Measurements from ENCODE around the gene GFRA1. TPM values are rescaled to one million over a fixed set of nuclear protein-coding genes. Genes with fewer than 3 reads are reported as not detected.

GFRA1 gene
- total RNA-seq, 1 donor from 2014 or later = not detected

- Mint-ChIP-seq H3K4me3 (no peak overlapping the region), H3K27ac (no peak overlapping the region), H3K36me3 (ENCODE audit: low read depth) (no peaks in the 10 kb centered on the region), H3K27me3 (ENCODE audit: insufficient read depth) (no peaks in the 10 kb centered on the region), H3K4me1 (ENCODE audit: low read depth) (no peaks in the 10 kb centered on the region), H3K9me3 (no peaks in the 10 kb centered on the region)
- intact Hi-C loops (cut with micrococcal nuclease) = no loop called here
- no peak for DNase-seq (ENCODE audit: low spot score)
Measured at GRCh38 chr10:116154651-116155050, 118.4 kb downstream of the GFRA1 start.

DNA sequence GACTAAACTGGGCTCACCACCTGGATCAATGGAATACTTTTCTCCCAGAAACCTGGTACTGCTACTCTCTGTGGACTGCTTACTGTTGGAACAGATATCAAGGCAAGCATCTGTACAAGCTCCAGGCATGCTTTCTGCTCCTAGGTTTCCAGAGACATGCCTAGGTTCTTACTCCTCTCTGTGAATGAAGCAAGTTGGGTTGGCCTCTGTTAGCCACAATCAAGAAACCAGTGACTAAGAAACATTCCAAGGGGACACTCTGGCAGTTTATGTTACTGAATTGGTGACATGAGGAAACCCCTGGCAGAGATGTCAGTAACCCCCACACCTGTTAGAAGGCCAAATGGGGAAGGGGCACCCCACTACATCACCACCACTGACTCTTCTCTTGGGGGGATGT lies 121.9 kb downstream of the GFRA1 start:
- Mint-ChIP-seq H3K27ac (no peak overlapping the region), H3K4me3 (no peak overlapping the region), H3K4me1 (ENCODE audit: low read depth) (no peaks in the 10 kb centered on the region), H3K27me3 (ENCODE audit: insufficient read depth) (no peaks in the 10 kb centered on the region), H3K9me3 (no peaks in the 10 kb centered on the region), H3K36me3 (ENCODE audit: low read depth) (no peaks in the 10 kb centered on the region)
- no peak for DNase-seq (ENCODE audit: low spot score)
- intact Hi-C loops (cut with micrococcal nuclease) = no loop called here

DNA sequence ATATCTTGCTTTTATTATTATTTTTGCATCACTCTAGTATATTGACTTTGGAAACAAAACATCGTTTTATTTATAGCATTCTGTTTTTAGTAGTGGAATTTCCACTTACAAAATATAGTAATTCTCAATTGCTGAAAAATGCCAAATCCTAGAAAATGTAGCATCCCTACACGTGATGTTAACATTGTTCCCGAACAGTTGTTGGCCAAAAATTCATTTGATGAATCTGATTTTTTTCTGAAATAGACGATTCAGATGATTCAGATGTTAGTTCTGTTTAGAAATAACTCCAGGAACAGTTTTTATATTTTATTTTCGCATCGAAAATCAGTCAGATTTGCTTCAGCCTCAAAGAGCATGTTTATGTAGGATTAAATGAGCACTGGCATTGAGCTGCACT lies 122.4 kb downstream of the GFRA1 start:
- intact Hi-C loops (cut with micrococcal nuclease) = no loop called here
- no peak overlapping the region for H3K27ac Mint-ChIP-seq
- H3K36me3 Mint-ChIP-seq (ENCODE audit: low read depth) = no peaks in the 10 kb centered on the region
- DNase-seq (ENCODE audit: low spot score) = no peak
- no peak overlapping the region for H3K4me3 Mint-ChIP-seq
- no peaks in the 10 kb centered on the region for H3K9me3 Mint-ChIP-seq
- no peaks in the 10 kb centered on the region for H3K4me1 Mint-ChIP-seq (ENCODE audit: low read depth)
- H3K27me3 Mint-ChIP-seq (ENCODE audit: insufficient read depth) = no peaks in the 10 kb centered on the region

- Mint-ChIP-seq H3K36me3 (ENCODE audit: low read depth) (no peaks in the 10 kb centered on the region), H3K9me3 (no peaks in the 10 kb centered on the region), H3K4me1 (ENCODE audit: low read depth) (no peaks in the 10 kb centered on the region), H3K27me3 (ENCODE audit: insufficient read depth) (no peaks in the 10 kb centered on the region), H3K27ac (no peak overlapping the region), H3K4me3 (no peak overlapping the region)
- DNase-seq (ENCODE audit: low spot score) = no peak
- intact Hi-C loops (cut with micrococcal nuclease) = no loop called here
Measured at GRCh38 chr10:116147147-116147905, 125.7 kb downstream of the GFRA1 start.

DNA sequence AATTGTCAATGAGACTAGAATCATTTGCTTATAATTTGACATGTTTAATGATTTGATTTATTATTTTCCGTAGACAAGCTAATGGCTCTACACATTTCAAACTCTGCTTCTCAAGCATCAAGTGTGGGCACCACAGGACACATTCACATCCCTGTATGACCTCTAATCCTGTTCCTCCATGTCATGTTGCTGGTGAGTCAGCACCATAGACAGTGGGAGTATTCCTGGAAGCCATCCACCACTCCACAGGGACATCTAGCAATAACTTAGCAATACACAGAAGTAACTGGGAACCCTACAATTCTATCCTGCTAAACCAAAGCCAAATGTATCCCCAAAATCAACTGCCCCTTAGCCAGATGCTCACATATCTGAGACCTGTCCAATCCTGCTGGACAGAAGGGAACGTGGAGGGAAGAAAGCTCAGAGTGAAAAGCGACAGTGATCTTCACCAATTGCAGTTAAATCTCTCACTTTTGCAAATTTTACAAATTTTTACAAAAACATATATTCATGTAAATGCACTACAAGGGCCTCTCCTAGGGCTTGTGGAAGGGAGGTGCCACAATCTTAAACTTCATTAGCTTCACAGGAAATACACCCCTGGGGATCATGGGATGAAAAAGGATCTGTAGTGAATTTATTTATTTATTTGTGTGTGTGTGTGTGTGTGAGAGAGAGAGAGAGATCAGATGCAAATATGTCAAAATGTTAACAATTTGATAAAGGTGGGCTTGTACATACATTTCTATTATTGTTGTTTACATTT lies 126.5 kb downstream of the GFRA1 start:
- H3K27ac Mint-ChIP-seq = no peak overlapping the region
- no peaks in the 10 kb centered on the region for H3K4me1 Mint-ChIP-seq (ENCODE audit: low read depth)
- no peaks in the 10 kb centered on the region for H3K27me3 Mint-ChIP-seq (ENCODE audit: insufficient read depth)
- H3K36me3 Mint-ChIP-seq (ENCODE audit: low read depth) = no peaks in the 10 kb centered on the region
- DNase-seq (ENCODE audit: low spot score) = no peak
- intact Hi-C loops (cut with micrococcal nuclease) = no loop called here
- no peaks in the 10 kb centered on the region for H3K9me3 Mint-ChIP-seq
- no peak overlapping the region for H3K4me3 Mint-ChIP-seq

- no peaks in the 10 kb centered on the region for H3K9me3 Mint-ChIP-seq
- H3K27ac Mint-ChIP-seq = no peak overlapping the region
- no peaks in the 10 kb centered on the region for H3K27me3 Mint-ChIP-seq (ENCODE audit: insufficient read depth)
- intact Hi-C loops (cut with micrococcal nuclease) = no loop called here
- H3K4me3 Mint-ChIP-seq = no peak overlapping the region
- no peak for DNase-seq (ENCODE audit: low spot score)
- no peaks in the 10 kb centered on the region for H3K4me1 Mint-ChIP-seq (ENCODE audit: low read depth)
- H3K36me3 Mint-ChIP-seq (ENCODE audit: low read depth) = no peaks in the 10 kb centered on the region
Measured at GRCh38 chr10:116143673-116144222, 129.3 kb downstream of the GFRA1 start.

DNA sequence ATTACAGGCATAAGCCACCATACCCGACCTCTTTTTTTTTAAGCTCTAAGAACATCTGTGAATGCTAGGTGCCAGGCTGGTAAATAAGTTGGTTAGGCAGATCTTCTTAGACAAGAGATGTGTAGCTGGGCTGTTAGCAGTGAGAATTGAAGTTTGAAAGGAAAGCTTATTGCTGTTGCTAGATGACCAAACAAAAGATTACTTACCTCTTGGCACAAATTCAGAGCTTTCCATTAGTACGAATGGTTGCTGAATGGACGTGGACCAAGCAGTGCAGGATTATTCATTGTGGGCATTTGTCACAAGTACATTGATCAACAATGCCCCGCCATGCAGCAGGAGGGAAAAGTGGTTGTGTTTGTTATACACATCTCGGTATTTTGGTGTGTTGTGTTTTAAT lies 131.2 kb downstream of the GFRA1 start:
- Mint-ChIP-seq H3K4me1 (ENCODE audit: low read depth) (no peaks in the 10 kb centered on the region), H3K36me3 (ENCODE audit: low read depth) (no peaks in the 10 kb centered on the region), H3K27ac (no peak overlapping the region), H3K9me3 (no peaks in the 10 kb centered on the region), H3K27me3 (ENCODE audit: insufficient read depth) (no peaks in the 10 kb centered on the region), H3K4me3 (no peak overlapping the region)
- intact Hi-C loops (cut with micrococcal nuclease) = no loop called here
- no peak for DNase-seq (ENCODE audit: low spot score)

- no peak for DNase-seq (ENCODE audit: low spot score)
- H3K36me3 Mint-ChIP-seq (ENCODE audit: low read depth) = no peaks in the 10 kb centered on the region
- H3K4me3 Mint-ChIP-seq = no peak overlapping the region
- no peak overlapping the region for H3K27ac Mint-ChIP-seq
- H3K27me3 Mint-ChIP-seq (ENCODE audit: insufficient read depth) = no peaks in the 10 kb centered on the region
- intact Hi-C loops (cut with micrococcal nuclease) = no loop called here
- H3K4me1 Mint-ChIP-seq (ENCODE audit: low read depth) = no peaks in the 10 kb centered on the region
- H3K9me3 Mint-ChIP-seq = no peaks in the 10 kb centered on the region
Measured at GRCh38 chr10:116141246-116141645, 131.8 kb downstream of the GFRA1 start.

- Mint-ChIP-seq H3K9me3 (no peaks in the 10 kb centered on the region), H3K4me1 (ENCODE audit: low read depth) (no peaks in the 10 kb centered on the region), H3K27ac (no peak overlapping the region), H3K4me3 (no peak overlapping the region), H3K36me3 (ENCODE audit: low read depth) (no peaks in the 10 kb centered on the region), H3K27me3 (ENCODE audit: insufficient read depth) (no peaks in the 10 kb centered on the region)
- DNase-seq (ENCODE audit: low spot score) = no peak
- intact Hi-C loops (cut with micrococcal nuclease) = no loop called here
Measured at GRCh38 chr10:116139886-116140285, 133.1 kb downstream of the GFRA1 start.

DNA sequence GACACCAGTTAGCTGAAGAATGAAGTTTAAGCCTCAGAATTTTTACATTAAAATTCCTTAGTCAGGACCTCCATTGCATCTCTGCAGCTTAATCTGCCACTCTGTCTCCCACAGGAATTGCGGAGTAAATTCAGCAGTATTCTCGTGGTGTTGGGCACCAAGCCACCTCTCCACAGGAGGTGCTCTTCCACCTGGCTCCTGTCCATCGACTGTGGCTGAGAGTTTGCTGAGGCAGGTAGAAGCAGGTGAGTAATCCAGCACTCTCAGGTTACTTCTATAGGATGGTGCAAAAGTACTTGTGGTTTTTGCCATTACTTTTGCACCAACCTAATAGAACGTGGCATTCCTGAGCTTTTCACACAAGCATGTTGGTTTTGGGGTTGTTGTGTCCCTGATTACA lies 134.1 kb downstream of the GFRA1 start:
- Mint-ChIP-seq H3K4me3 (no peak overlapping the region), H3K27ac (no peak overlapping the region), H3K4me1 (ENCODE audit: low read depth) (no peaks in the 10 kb centered on the region), H3K36me3 (ENCODE audit: low read depth) (no peaks in the 10 kb centered on the region), H3K9me3 (no peaks in the 10 kb centered on the region), H3K27me3 (ENCODE audit: insufficient read depth) (no peaks in the 10 kb centered on the region)
- no peak for DNase-seq (ENCODE audit: low spot score)
- intact Hi-C loops (cut with micrococcal nuclease) = no loop called here

GRCh38 chr10:116136261-116136660 lies 136.7 kb downstream of the GFRA1 start:
- H3K9me3 Mint-ChIP-seq = no peaks in the 10 kb centered on the region
- peaks cover 2% of the 10 kb centered on the region for H3K27me3 Mint-ChIP-seq (ENCODE audit: insufficient read depth)
- H3K36me3 Mint-ChIP-seq (ENCODE audit: low read depth) = no peaks in the 10 kb centered on the region
- no peak overlapping the region for H3K4me3 Mint-ChIP-seq
- H3K4me1 Mint-ChIP-seq (ENCODE audit: low read depth) = no peaks in the 10 kb centered on the region
- DNase-seq (ENCODE audit: low spot score) = no peak
- intact Hi-C loops (cut with micrococcal nuclease) = no loop called here
- no peak overlapping the region for H3K27ac Mint-ChIP-seq

DNA sequence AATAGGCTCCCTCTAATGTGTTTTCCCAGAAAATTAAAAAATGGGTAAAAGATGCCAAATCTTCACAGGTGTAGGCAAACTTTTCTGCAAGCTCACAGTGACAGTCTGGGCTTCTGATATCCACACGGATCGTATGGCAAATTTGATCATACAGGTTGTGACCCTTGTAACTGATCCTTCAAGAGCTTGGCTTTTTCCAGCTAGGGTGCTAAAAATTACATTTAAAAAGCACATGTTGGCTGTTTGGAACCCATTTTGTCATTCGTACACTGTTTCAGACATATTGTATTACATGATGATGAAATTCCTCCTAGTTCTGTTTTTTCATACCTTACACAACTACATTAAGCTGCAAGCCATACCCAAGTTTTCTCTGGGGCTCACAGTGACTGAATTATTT lies 138.7 kb downstream of the GFRA1 start:
- intact Hi-C loops (cut with micrococcal nuclease) = no loop called here
- Mint-ChIP-seq H3K27ac (no peak overlapping the region), H3K36me3 (ENCODE audit: low read depth) (no peaks in the 10 kb centered on the region), H3K27me3 (ENCODE audit: insufficient read depth) (peaks cover 2% of the 10 kb centered on the region), H3K4me1 (ENCODE audit: low read depth) (no peaks in the 10 kb centered on the region), H3K9me3 (no peaks in the 10 kb centered on the region), H3K4me3 (no peak overlapping the region)
- DNase-seq (ENCODE audit: low spot score) = no peak

DNA sequence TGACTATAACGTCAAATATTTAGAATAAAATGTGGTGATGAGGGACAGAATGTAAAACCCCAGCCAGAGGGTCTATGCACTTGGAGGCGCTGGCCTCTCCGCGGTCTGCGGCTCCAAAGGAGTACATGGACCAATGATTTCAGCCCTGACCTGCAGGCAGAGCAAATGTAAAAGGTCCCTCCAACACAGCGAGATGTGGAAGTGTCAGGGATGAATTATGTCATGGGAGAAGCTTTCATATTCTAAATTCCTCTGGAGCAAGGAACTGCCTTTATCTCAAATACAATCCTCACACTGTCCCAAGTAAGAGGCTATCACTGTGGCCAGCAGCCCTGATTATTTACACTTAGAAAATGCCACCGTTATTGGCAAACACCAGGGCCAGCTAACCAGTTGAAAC lies 139.4 kb downstream of the GFRA1 start:
- Mint-ChIP-seq H3K27me3 (ENCODE audit: insufficient read depth) (peaks cover 2% of the 10 kb centered on the region), H3K4me1 (ENCODE audit: low read depth) (no peaks in the 10 kb centered on the region), H3K36me3 (ENCODE audit: low read depth) (no peaks in the 10 kb centered on the region), H3K9me3 (no peaks in the 10 kb centered on the region), H3K27ac (no peak overlapping the region), H3K4me3 (no peak overlapping the region)
- DNase-seq (ENCODE audit: low spot score) = no peak
- intact Hi-C loops (cut with micrococcal nuclease) = no loop called here
